Right lobe of liver (tissue), 6 donors: ENCODE results near the gene MICALL1. TPM values are rescaled to one million over a fixed set of nuclear protein-coding genes. Genes with fewer than 3 reads are reported as not detected.

ENCODE experiments used
- ATAC-seq, 4 donors: fragments of 200-7000 bp; cut with Tn5 transposase; one replicate each; pipeline ENCODE4 v1.9.1; 2020; ENCODE audit warnings: mild to moderate bottlenecking in 4 of 4, moderate library complexity in 4 of 4
- DNase-seq, 3 donors: peaks; one replicate each; pipeline ENCODE4 v3.0.0-alpha.2; 2020
- H3K27ac ChIP-seq, 3 donors: fragments of 200-600 bp; one replicate each; pipeline ENCODE4 v1.8.0; 2022
- H3K27me3 ChIP-seq, 2 donors: fragments of 200-600 bp; one replicate each; pipeline ENCODE4 v1.8.0; 2022
- H3K36me3 ChIP-seq, 4 donors: fragments of 200-600 bp; sonication (generic) in 1 of 4; one replicate each; pipeline versions ENCODE4 v1.5.1 to v1.8.0; 2017 to 2022; ENCODE audit warnings: control low read depth in 1 of 4
- H3K4me1 ChIP-seq, 4 donors: fragments of 200-600 bp; sonication (generic) in 1 of 4; one replicate each; pipeline versions ENCODE4 v1.5.1 to v1.8.0; 2017 to 2022; ENCODE audit warnings: control low read depth in 1 of 4
- H3K4me3 ChIP-seq, 3 donors: fragments of 200-600 bp; one replicate each; pipeline ENCODE4 v1.8.0; 2022
- H3K9me3 ChIP-seq, 4 donors: fragments of 200-600 bp; sonication (generic) in 1 of 4; one replicate each; pipeline versions ENCODE4 v1.5.1 to v1.8.0; 2017 to 2022; ENCODE audit warnings: control low read depth in 1 of 4
- CTCF ChIP-seq, 4 donors: fragments of 200-600 bp in 3 of 4; fragments of 450-650 bp in 1 of 4; IDR thresholded peaks; one replicate each; pipeline versions ENCODE4 v1.5.1 to v1.8.0; 2016 to 2022; ENCODE audit warnings: antibody characterized with exemption in 4 of 4, mild to moderate bottlenecking in 2 of 4
- POLR2A ChIP-seq: fragments of 450-650 bp; IDR thresholded peaks from one replicate; pipeline ENCODE4 v1.6.1; 2017; ENCODE audit warnings: antibody characterized with exemption, mild to moderate bottlenecking
- WGBS: methylation state at CpG from one replicate; pipeline ENCODE4 v1.1.6; 2018; ENCODE audit warnings: low coverage, low lambda C conversion rate; ENCODE audit not compliant: insufficient coverage; ENCODE audit errors: missing lambda C conversion rate; 5-methylcytosine and 5-hydroxymethylcytosine counted together
- intact Hi-C, 2 donors: fragments of 100-400 bp; cut with DNase I; formaldehyde crosslinking; loops; one replicate each; pipeline versions ENCODE4 v1.11.2 to v1.14.1; 2022
- total RNA-seq, 6 experiments: library from RNA; depleted of rRNA in 2 of 6; stranded (reverse); fragments of >200 nt in 2 of 6; fragmentation: NEBNext Ultra II Directional in 3 of 6; extraction: Animal tissue kit (Norgen Biotek cat#: 25700) in 3 of 6; gene quantifications; one replicate each; pipeline versions ENCODE4 v1.1.0 to v1.2.4, GENCODE V29; 2016 to 2023
- donor health status: DM: no; HTN: yes; CAD: no.
- donor health status: DM: no; HTN: no; CAD: no.
- donor health status: DM: no; HTN: no; CAD: no.
- donor health status: DM: no; HTN: yes; CAD: no.
- donor health status: DM: no; HTN: yes; CAD: no.

Gene MICALL1
- total RNA-seq, 6 experiments from 2014 or later: 6.5 to 19.0 (median 10.3) TPM

DNA sequence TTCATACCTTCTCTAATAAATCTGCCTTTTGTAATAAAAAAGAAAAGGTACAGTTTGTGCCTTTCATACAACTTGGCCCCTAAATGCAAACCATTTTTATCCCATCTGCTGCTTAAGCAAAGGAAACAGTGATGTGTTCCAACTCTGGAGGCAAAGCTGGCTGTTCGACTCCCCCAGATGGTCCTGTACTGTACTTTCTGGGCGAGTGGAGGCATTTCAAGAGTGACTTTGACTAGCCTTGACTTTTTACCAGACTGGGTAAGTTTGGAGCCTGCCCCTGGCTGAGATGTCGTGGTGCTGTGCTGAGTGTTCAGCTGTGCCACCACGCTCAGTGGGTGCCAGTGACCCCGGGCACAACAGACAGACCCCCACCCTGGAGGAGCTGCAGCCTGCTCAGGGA, 10.2 kb downstream of the MICALL1 start:
- H3K36me3 ChIP-seq: peaks cover 0 to 21% (median 0%) of the 10 kb centered on the region in 4 donors
- WGBS: 89% methylated on average over 2 of the region's 5 CpGs
- no peak overlapping the region for H3K27ac ChIP-seq
- no peaks in the 10 kb centered on the region for H3K4me1 ChIP-seq
- ATAC-seq (no peak), DNase-seq (no peak)
- TF ChIP-seq CTCF (IDR thresholded peaks at IDR 0.05): no peak
- no peaks in the 10 kb centered on the region for H3K27me3 ChIP-seq
- no peaks in the 10 kb centered on the region for H3K9me3 ChIP-seq
- intact Hi-C loops: no loop called here
- no peak overlapping the region for H3K4me3 ChIP-seq

GRCh38 chr22:37917874-37918548, 11.9 kb downstream of the MICALL1 start:
- Histone ChIP-seq H3K4me3 (no peak overlapping the region), H3K27ac (no peak overlapping the region), H3K9me3 (no peaks in the 10 kb centered on the region), H3K4me1 (no peaks in the 10 kb centered on the region), H3K27me3 (no peaks in the 10 kb centered on the region), H3K36me3 (peaks cover 0 to 24% (median 0%) of the 10 kb centered on the region in 4 donors)
- TF ChIP-seq CTCF (IDR thresholded peaks at IDR 0.05): no peak
- TF ChIP-seq POLR2A: no peak
- DNase-seq: no peak
- 100% methylated on average over 1 of the region's 4 CpGs for whole genome bisulfite sequencing
- intact Hi-C loops: no loop called here
- no peak for ATAC-seq

DNA sequence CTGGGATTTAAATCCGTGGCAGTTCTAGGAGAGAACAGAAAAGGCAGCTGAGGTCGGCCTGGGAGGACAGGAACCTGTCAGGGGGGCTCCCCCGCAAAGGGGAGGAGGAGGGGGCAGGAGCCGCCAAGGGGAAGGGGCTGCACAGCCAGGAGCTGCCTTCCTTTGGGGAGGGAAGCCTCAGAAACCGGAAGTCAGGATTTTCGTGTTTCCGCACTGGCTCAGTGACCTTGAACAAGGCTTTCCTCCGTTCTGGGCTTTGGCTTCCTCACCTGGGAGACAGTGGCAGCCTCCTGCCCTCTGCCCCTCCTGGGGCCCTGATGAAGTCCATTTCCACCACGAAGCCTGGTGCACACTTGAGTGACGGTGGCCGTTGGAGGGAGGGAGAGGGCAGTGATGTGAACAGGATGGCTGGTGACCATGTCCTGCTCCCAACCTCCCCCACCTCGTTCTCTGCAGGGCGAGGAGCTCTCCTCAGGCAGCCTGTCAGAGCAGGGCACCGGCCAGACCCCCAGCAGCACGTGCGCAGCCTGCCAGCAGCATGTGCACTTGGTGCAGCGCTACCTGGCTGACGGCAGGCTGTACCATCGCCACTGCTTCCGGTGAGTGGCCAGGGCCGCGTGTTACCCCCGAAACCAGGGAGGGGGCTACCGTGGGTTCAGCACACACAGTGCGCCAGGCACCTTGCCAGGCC, 12.6 kb downstream of the MICALL1 start:
- 76% methylated on average over 3 of the region's 25 CpGs for WGBS

DNA sequence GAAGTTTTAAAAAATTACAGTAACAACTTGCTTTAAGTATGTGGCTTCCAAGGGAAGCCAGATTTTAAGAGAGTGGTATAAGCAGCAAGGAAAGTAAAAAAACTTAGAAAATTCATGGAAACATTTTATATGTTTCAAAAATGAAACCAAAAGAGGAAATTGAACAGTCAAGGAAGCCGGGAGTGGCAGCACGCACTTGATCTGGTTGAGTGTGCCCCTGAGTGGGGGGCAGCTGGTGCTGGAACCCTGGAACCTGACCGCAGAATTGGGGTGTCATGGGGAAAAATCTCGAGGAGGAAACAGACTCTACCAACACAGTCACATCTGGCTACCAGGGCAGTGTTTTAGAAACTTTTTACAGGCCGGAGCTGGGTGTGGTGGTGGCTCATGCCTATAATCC, 14.0 kb downstream of the MICALL1 start:
- Histone ChIP-seq H3K9me3 (no peaks in the 10 kb centered on the region), H3K36me3 (peaks cover 0 to 21% (median 0%) of the 10 kb centered on the region in 4 donors), H3K4me1 (no peaks in the 10 kb centered on the region), H3K27ac (no peak overlapping the region), H3K27me3 (no peaks in the 10 kb centered on the region), H3K4me3 (no peak overlapping the region)
- intact Hi-C loops: no loop called here
- DNase-seq (no peak), ATAC-seq (no peak)
- 33% methylated on average over 5 of the region's 5 CpGs for WGBS
- no peak for TF ChIP-seq CTCF (IDR thresholded peaks at IDR 0.05)
- TF ChIP-seq POLR2A: no peak

More for the DNA sequence above, 12.6 kb downstream of the MICALL1 start:
- no peaks in the 10 kb centered on the region for H3K4me1 ChIP-seq
- DNase-seq: no peak
- ATAC-seq: peak in 2 of 4 donors; percentile 7 to 23
- TF ChIP-seq CTCF (IDR thresholded peaks at IDR 0.05): no peak
- TF ChIP-seq POLR2A: no peak
- intact Hi-C loops: no loop called here
- H3K27me3 ChIP-seq: no peaks in the 10 kb centered on the region
- no peak overlapping the region for H3K27ac ChIP-seq
- no peaks in the 10 kb centered on the region for H3K9me3 ChIP-seq
- H3K36me3 ChIP-seq: peaks cover 0 to 24% (median 0%) of the 10 kb centered on the region in 4 donors
- H3K4me3 ChIP-seq: no peak overlapping the region
